ENCODE results near the gene ADPRS. TPM values are rescaled to one million over a fixed set of nuclear protein-coding genes. Genes with fewer than 3 reads are reported as not detected.
A peak's percentile ranks its signal among the peaks of the same experiment; 100 is the strongest.

Gene ADPRS
- total and polyA plus RNA-seq, 2 donors (not counting 3 experiments of a cell fraction or from before 2014, with no cell fraction given) = 32.9 to 48.1 TPM

- Histone ChIP-seq H3K27me3 (ENCODE audit: control insufficient read depth in 2 of 2, insufficient read depth in 2 of 2, low read length in 2 of 2) (no peaks in the 10 kb centered on the region), H3K9me1 (replicated peaks; ENCODE audit: control insufficient read depth, extremely low read depth, insufficient read depth, low read length) (no peaks in the 10 kb centered on the region), H3K9ac (replicated peaks; ENCODE audit: extremely low read depth, insufficient read depth, low read length) (peak within 1 kb of the TSS; percentile 60), H3K27ac (ENCODE audit: insufficient read depth, low read depth, low read length) (no peak within 1 kb of the TSS), H3K4me2 (ENCODE audit: insufficient read depth, low read length) (peak within 1 kb of the TSS; percentile 67), H3K9me3 (replicated peaks; ENCODE audit: control insufficient read depth, insufficient read depth, low read length) (no peaks in the 10 kb centered on the region), H3K36me3 (ENCODE audit: control insufficient read depth in 2 of 2, extremely low read depth in 1 of 2, insufficient read depth in 2 of 2, low read length in 2 of 2) (no peaks in the 10 kb centered on the region), H3K4me3 (replicated peaks in 1 of 3; ENCODE audit: insufficient read depth in 1 of 3, low read depth in 1 of 3, low read length in 3 of 3) (peak within 1 kb of the TSS; percentile 39 to 58 (median 51)), H4K20me1 (replicated peaks; ENCODE audit: control insufficient read depth, extremely low read depth, insufficient read depth, low read length) (no peaks in the 10 kb centered on the region), H2AFZ (ENCODE audit: low read depth, low read length) (peak within 1 kb of the TSS; percentile 89), H3K79me2 (ENCODE audit: control insufficient read depth, insufficient read depth, low read length) (no peaks in the 10 kb centered on the region), H3K4me1 (ENCODE audit: control insufficient read depth, extremely low read depth, insufficient read depth, low read length) (peaks cover 2% of the 10 kb centered on the region)
- dilution Hi-C loops (cut with MboI; ENCODE audit: extremely low pct_ligation_motif_present, low sequenced_read_pairs) (no loop called here), intact Hi-C loops (cut with micrococcal nuclease) (no loop called here)
- ChIA-PET POLR2A (interaction anchor here (0.6 kb wide), 1 partner anchor 10 kb away, joined by 4 read pairs; no protein-coding TSS in a partner anchor), CTCF (interaction anchor here (0.8 to 1.8 kb wide), 4 partner anchors 12 to 201 kb away, joined by 3 to 5 read pairs (median 4); partner anchors contain the start of gene AGO1)
- TF ChIP-seq EZH2 (IDR thresholded peaks at IDR 0.05; ENCODE audit: borderline replicate concordance, low read depth, low read length, severe bottlenecking) (peak; percentile 35), CTCF (IDR thresholded peaks at IDR 0.05; ENCODE audit: extremely low read depth in 1 of 2, insufficient read depth in 1 of 2, low read depth in 1 of 2, low read length in 2 of 2) (no peak)
- peak; percentile 52 for DNase-seq (ENCODE audit: low read depth, low spot score)
- no TSS peak for BruUV-seq (replicated peaks)
- FAIRE-seq = peak; percentile 53
Observed at GRCh38 chr1:36083635-36084496, 4.8 kb upstream of the ADPRS start, which contains the start of gene TEKT2. Gene TEKT2 (plus strand): TSS chr1:36084094. CDS start chr1:36084922, 828 bp downstream.

Data from endothelial cell of umbilical vein (primary cell).